CD14-positive monocyte (primary cell): ENCODE measurements around the gene IGF1R. TPM values are rescaled to one million over a fixed set of nuclear protein-coding genes. Genes with fewer than 3 reads are reported as not detected.

Source experiments
- DNase-seq, 3 donors: peaks; one replicate each; pipeline ENCODE4 v3.0.0-alpha.2; 2011 to 2022
- H2AFZ ChIP-seq: 2 replicates; pipeline ENCODE4 v1.6.0; 2012; ENCODE audit warnings: mild to moderate bottlenecking, low read depth, low read length, inconsistent platforms; ENCODE audit not compliant: insufficient read depth, poor library complexity, severe bottlenecking
- H3K27ac ChIP-seq, 2 donors: 1 replicate in 1 of 2; 2 replicates in 1 of 2; pipeline ENCODE4 v1.5.1; 2012 to 2013; ENCODE audit warnings: low read length in 2 of 2, control low read depth in 1 of 2, inconsistent platforms in 1 of 2, low read depth in 1 of 2, mild to moderate bottlenecking in 1 of 2
- H3K27me3 ChIP-seq, 2 donors: one replicate each; pipeline versions ENCODE4 v1.6.0 to v1.6.1; 2011 to 2013; ENCODE audit warnings: low read length in 2 of 2; ENCODE audit not compliant: control insufficient read depth in 2 of 2, insufficient read depth in 2 of 2
- H3K36me3 ChIP-seq, 2 donors: replicated peaks in 1 of 2; 1 replicate in 1 of 2; 2 replicates in 1 of 2; pipeline versions ENCODE4 v1.5.1 to v1.6.1; 2012 to 2013; ENCODE audit warnings: low read length in 2 of 2, control low read depth in 1 of 2, inconsistent platforms in 1 of 2, mild to moderate bottlenecking in 1 of 2; ENCODE audit not compliant: insufficient read depth in 2 of 2, control insufficient read depth in 1 of 2
- H3K4me1 ChIP-seq, 2 donors: 1 replicate in 1 of 2; 2 replicates in 1 of 2; pipeline versions ENCODE4 v1.5.1 to v1.6.1; 2012 to 2013; ENCODE audit warnings: low read length in 2 of 2, control low read depth in 1 of 2, inconsistent platforms in 1 of 2, mild to moderate bottlenecking in 1 of 2, moderate library complexity in 1 of 2; ENCODE audit not compliant: insufficient read depth in 2 of 2, control insufficient read depth in 1 of 2
- H3K4me2 ChIP-seq: replicated peaks from 2 replicates; pipeline ENCODE3; 2012; ENCODE audit warnings: low read length, moderate library complexity, mild to moderate bottlenecking; ENCODE audit not compliant: poor library complexity, severe bottlenecking; ENCODE audit errors: extremely low read depth
- H3K4me3 ChIP-seq, 3 experiments: fragments of 200-600 bp in 1 of 3; sonication (generic) in 1 of 3; replicated peaks in 1 of 3; 1 replicate in 2 of 3; 2 replicates in 1 of 3; pipeline ENCODE4 v1.5.1; 2011 to 2013; ENCODE audit warnings: low read length in 3 of 3, mild to moderate bottlenecking in 3 of 3, control low read depth in 2 of 3, low read depth in 2 of 3, inconsistent platforms in 1 of 3, moderate library complexity in 1 of 3
- H3K79me2 ChIP-seq: 2 replicates; pipeline ENCODE4 v1.6.0; 2012; ENCODE audit warnings: mild to moderate bottlenecking, control low read depth, inconsistent platforms, low read length, moderate library complexity; ENCODE audit not compliant: insufficient read depth
- H3K9ac ChIP-seq: 2 replicates; pipeline ENCODE4 v1.6.0; 2017; ENCODE audit warnings: low read length, mild to moderate bottlenecking; ENCODE audit not compliant: insufficient read depth, poor library complexity, severe bottlenecking
- H3K9me3 ChIP-seq, 2 donors: replicated peaks in 1 of 2; 1 replicate in 1 of 2; 2 replicates in 1 of 2; pipeline versions ENCODE4 v1.5.1 to v1.6.1; 2012 to 2013; ENCODE audit warnings: low read length in 2 of 2, control low read depth in 1 of 2; ENCODE audit not compliant: control insufficient read depth in 1 of 2, insufficient read depth in 1 of 2
- H4K20me1 ChIP-seq: 2 replicates; pipeline ENCODE4 v1.6.0; 2012; ENCODE audit warnings: mild to moderate bottlenecking, low read length, control low read depth, moderate library complexity; ENCODE audit not compliant: insufficient read depth
- H3K27ac Mint-ChIP-seq, 7 donors: one replicate each; pipeline ENCODE4 v1.8.0; 2020; ENCODE audit warnings: mild to moderate bottlenecking in 7 of 7, mixed read lengths in 7 of 7, moderate library complexity in 6 of 7, inconsistent platforms in 2 of 7
- H3K27me3 Mint-ChIP-seq, 3 donors: one replicate each; pipeline ENCODE4 v1.8.0; 2021 to 2022; ENCODE audit warnings: low read depth in 3 of 3, mild to moderate bottlenecking in 3 of 3, mixed read lengths in 3 of 3, moderate library complexity in 3 of 3, inconsistent platforms in 1 of 3
- H3K36me3 Mint-ChIP-seq, 2 donors: one replicate each; pipeline ENCODE4 v1.8.0; 2020; ENCODE audit warnings: mixed read lengths in 2 of 2, inconsistent platforms in 1 of 2, mild to moderate bottlenecking in 1 of 2
- H3K4me1 Mint-ChIP-seq: one replicate; pipeline ENCODE4 v1.8.0; 2020; ENCODE audit warnings: mild to moderate bottlenecking, mixed read lengths
- H3K4me3 Mint-ChIP-seq, 2 donors: one replicate each; pipeline ENCODE4 v1.8.0; 2020; ENCODE audit warnings: mild to moderate bottlenecking in 2 of 2, mixed read lengths in 2 of 2, moderate library complexity in 1 of 2
- H3K9me3 Mint-ChIP-seq, 7 donors: one replicate each; pipeline ENCODE4 v1.8.0; 2020 to 2022; ENCODE audit warnings: mixed read lengths in 7 of 7, mild to moderate bottlenecking in 6 of 7, moderate library complexity in 6 of 7, inconsistent platforms in 2 of 7
- CTCF ChIP-seq: fragments of 200-600 bp; IDR thresholded peaks from one replicate; pipeline ENCODE4 v1.8.0; 2022; ENCODE audit warnings: antibody characterized with exemption, mild to moderate bottlenecking
- WGBS: methylation state at CpG from one replicate; pipeline ENCODE4 v1.1.5; 2013; ENCODE audit warnings: missing lambda C conversion rate; ENCODE audit not compliant: insufficient coverage; 5-methylcytosine and 5-hydroxymethylcytosine counted together
- intact Hi-C, 2 donors: fragments of 100-400 bp; cut with micrococcal nuclease; formaldehyde crosslinking; loops; one replicate each; pipeline versions ENCODE4 v1.15.0 to v1.15.1; 2023
- polyA plus RNA-seq, 3 donors: library from polyadenylated mRNA; depleted of rRNA in 1 of 3; unstranded in 2 of 3; stranded (reverse) in 1 of 3; fragments of 300-500 nt in 2 of 3; fragments of >200 nt in 1 of 3; fragmentation: Illumina TruSeq in 2 of 3; gene quantifications; 1 replicate in 2 of 3; 2 replicates in 1 of 3; pipeline ENCODE4 v1.2.3, GENCODE V29; 2012 to 2021

Gene IGF1R
- polyA plus RNA-seq, 3 donors, result 0.35 to 4.9 (median 0.67) TPM

GRCh38 chr15:98888820-98889479 lies 240.6 kb downstream of the IGF1R start:
- no peaks in the 10 kb centered on the region for H3K27me3 ChIP-seq
- Mint-ChIP-seq H3K27ac (no peak overlapping the region), H3K9me3 (no peaks in the 10 kb centered on the region), H3K4me3 (no peak overlapping the region), H3K4me1 (peaks cover 2% of the 10 kb centered on the region), H3K27me3 (no peaks in the 10 kb centered on the region), H3K36me3 (peaks cover 14 to 16% of the 10 kb centered on the region in 2 donors)
- no peak for DNase-seq
- H3K4me2 ChIP-seq, result no peak overlapping the region
- intact Hi-C loops, result no loop called here
- H4K20me1 ChIP-seq, result peaks cover 21% of the 10 kb centered on the region
- H3K36me3 ChIP-seq, result peaks cover 5 to 19% of the 10 kb centered on the region in 2 donors
- TF ChIP-seq CTCF, result no peak
- H3K4me1 ChIP-seq, result no peaks in the 10 kb centered on the region
- H3K4me3 ChIP-seq, result no peak overlapping the region
- peaks cover 54% of the 10 kb centered on the region for H3K79me2 ChIP-seq
- 100% methylated on average over 1 of the region's 8 CpGs for WGBS
- H3K9ac ChIP-seq, result no peak overlapping the region
- H3K27ac ChIP-seq, result no peak overlapping the region
- no peaks in the 10 kb centered on the region for H3K9me3 ChIP-seq
- H2AFZ ChIP-seq, result no peak overlapping the region

DNA sequence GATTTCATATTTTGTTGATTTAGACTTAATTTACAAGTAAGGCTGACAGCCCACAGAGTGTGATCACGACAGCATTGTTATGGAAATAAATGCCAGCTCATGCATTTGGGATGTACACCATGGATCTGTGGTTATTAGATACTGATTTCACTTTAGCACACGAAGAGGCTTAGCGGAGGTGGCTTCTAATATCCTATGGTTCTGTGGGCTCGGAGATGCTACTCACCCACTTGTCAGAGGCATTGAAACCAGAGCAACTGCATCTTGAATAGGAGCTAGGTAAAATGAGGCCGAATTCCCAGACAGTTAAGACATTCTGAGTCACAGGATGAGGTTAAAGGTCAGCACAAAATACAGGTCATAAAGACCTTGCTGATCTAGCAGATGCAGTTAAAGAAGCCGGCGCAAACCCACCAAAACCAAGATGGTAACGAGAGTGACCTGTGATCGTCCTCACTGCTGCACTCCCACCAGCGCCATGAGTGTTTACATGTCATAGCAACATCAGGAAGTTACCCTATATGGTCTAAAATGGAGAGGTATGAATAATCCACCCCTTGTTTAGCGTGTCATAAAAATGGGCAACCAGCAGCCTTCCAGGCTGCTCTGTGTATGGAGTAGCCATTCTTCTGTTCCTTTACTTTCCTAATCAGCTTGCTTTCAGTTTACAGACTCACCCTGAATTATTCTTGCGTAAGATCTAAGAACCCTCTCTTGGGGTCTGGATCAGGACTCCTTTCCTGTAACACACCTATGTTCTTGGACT lies 241.8 kb downstream of the IGF1R start:
- peaks cover 19 to 21% of the 10 kb centered on the region in 2 donors for H3K36me3 Mint-ChIP-seq
- H3K27ac ChIP-seq, result no peak overlapping the region
- intact Hi-C loops, result no loop called here
- no peak overlapping the region for H3K4me2 ChIP-seq
- peaks cover 16% of the 10 kb centered on the region for H4K20me1 ChIP-seq
- no peaks in the 10 kb centered on the region for H3K4me1 ChIP-seq
- H3K9me3 Mint-ChIP-seq, result no peaks in the 10 kb centered on the region
- H3K79me2 ChIP-seq, result peaks cover 43% of the 10 kb centered on the region
- no peak overlapping the region for H3K4me3 Mint-ChIP-seq
- H3K27ac Mint-ChIP-seq, result peak overlapping the region in 3 of 7 donors; percentile 13 to 36 (median 14)
- TF ChIP-seq CTCF, result no peak
- no peak overlapping the region for H3K4me3 ChIP-seq
- H3K36me3 ChIP-seq, result peaks cover 5 to 19% of the 10 kb centered on the region in 2 donors
- H3K9ac ChIP-seq, result no peak overlapping the region
- no peak for DNase-seq
- peaks cover 2% of the 10 kb centered on the region for H3K4me1 Mint-ChIP-seq
- H3K27me3 ChIP-seq, result no peaks in the 10 kb centered on the region
- no peaks in the 10 kb centered on the region for H3K27me3 Mint-ChIP-seq
- H3K9me3 ChIP-seq, result no peaks in the 10 kb centered on the region
- 95% methylated on average over 4 of the region's 12 CpGs for WGBS
- H2AFZ ChIP-seq, result no peak overlapping the region
